Activated gamma-delta T cell (primary cell): ENCODE data around the gene ASXL1.
"Not testable (repeated sequence)": the region's sequence is repeated elsewhere in the genome, so short reads cannot be mapped to it uniquely, and the experiment has no call there.

Experiments used
- DNase-seq: peaks from one replicate; lab custom pipeline; 2025; lab: John Stamatoyannopoulos, UW
- total RNA-seq, 2 donors: gene quantifications; one replicate each; lab custom pipeline; 2026; lab: John Stamatoyannopoulos, UW

ASXL1 gene
- total RNA-seq: 175 to 210 reads per million in 2 donors

DNA sequence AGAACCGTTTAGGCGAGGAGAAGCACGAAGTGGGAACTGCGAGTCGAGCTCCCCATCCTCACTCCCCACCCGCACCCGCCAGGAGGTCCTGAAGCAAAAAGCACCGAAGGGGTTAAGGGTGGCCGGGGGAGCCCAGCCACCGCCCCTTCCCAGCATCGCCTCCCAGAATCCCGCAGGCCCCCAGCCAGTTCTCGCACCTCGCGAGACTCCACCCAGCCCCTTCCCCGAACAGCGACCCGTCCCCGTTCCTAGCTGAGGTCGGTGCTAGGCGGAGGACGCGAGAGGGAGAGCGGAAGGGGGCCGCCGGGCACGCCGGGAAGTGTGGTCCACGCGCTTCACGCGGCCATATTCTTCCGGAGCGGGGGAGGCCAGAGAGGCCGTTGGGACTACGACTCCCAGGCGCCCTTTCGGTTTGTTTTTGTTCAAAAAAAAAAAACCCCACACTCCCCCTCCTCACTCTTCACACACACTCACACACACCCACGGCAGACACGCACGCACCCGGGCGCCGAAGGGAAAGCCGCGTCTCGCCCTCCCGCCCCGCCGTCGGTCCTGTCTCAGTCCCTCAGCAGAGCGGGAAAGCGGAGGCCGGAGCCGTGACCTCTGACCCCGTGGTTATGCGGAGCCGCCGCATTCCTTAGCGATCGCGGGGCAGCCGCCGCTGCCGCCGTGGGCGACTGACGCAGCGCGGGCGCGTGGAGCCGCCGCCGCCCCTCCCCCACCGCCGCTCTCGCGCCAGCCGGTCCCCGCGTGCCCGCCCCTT lies at the start of gene ASXL1:
ASXL1 (plus strand) TSS at position 463 of the 763 bp plus-strand sequence. CDS start 445 bp downstream, outside the sequence.
- DNase-seq: peak; percentile 84

DNA sequence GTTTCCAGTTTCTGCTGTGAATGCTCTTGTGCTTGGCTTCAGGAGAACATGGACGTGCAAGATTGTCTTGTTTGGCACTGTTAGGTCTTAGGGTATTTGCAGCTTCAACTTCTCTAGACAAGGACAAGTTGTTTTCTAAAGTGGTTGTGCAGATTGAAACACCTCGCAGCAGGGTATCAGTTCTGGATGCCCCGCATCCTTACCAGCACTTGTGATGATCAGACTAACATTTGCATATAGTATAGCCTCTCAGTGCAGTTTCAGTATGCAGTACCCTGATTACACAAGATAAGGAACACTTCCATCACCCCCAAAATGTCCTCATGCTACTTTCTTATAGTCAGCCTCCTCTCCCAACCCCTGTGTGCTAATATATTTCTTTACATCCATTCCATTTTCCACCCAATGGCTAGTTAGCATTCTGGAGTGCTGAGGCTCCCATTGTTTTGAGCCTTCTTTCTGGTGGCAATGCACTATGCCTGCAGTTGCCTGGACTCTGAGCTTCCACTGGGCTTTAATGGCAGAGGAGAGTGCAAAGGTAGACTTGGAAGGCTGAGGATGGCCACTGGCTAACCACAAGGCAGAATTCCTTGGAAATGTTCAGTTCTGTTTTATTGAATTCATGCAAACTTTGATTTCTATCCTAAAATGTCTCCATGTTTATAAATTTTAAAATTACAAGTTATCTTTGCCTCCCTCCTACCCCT lies 45.3 kb upstream of the ASXL1 start:
- no peak for DNase-seq

DNA sequence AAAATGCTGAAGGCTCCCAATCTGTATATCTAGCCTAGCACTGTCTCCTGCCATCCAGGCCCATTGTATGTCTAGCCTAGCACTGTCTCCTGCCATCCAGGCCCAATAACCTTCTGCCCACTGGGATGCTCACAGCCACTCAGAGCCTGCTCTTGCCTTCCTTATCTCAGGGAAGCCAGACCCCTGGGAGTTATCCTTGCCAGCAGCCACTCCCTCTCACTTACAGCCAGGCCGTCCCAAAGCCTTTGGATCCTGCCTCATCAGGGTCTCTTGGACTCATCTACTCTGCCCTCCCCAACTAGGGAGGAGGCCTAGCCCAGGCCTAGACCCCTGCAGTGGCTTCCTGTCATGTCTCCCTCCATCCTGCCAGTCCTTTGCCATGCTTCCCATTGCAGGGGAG lies 43.4 kb upstream of the ASXL1 start:
- no peak for DNase-seq

DNA sequence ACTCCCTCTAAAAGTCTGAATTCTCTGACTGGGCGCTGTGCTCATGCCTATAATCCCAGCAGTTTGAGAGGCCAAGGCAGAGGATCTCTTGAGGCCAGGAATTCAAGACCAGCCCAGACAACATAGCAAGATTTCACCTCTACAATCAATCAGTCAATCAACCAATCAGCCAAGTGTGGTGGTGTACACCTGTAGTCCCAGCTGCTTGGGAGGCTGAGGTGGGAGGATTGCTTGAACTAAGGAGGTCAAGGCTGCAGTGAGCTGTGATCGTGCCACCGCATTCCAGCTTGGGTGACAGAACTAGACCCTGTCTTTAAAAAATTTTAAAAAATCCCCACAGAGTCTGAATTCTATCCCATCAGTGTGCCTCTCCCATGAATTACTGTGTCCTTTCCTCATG lies 42.7 kb upstream of the ASXL1 start:
- no peak for DNase-seq

DNA sequence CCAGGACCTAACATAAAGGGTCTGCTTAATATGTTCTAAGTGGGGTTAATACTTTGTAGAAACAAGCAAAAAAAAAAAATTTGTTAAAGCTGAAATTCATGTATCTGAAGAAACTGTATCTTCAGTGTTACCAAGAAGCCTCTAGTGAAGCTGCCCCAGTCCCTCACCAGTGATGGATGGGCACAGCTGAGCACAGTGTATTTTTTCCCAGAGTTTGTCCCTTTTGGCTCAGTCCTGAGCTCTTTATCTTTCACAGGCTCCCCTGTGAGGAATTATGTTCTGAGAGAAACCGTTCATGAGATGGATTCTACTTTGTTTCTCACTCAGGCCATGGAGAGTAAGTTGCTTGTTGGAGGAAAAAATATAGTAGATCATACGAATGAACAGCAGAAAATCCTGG lies 42.2 kb upstream of the ASXL1 start:
- DNase-seq: no peak

DNA sequence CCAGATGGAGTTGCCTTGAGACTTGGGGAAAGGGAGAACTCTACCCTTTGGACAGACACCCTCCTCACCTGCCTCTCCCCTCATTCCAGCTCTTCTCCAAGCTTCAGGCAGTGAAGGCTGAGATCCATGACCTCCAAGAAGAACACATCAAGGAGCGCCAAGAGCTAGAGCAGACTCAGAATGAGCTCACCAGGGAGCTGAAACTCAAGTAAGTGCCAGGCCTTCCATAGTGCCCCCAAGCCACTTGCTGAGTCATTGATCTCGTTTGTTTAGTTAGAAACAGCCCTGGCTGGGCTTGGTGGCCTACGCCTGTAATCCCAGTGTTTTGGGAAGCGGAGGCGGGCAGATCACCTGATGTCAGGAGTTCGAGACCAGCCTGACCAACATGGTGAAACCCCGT lies 41.5 kb upstream of the ASXL1 start:
- no peak for DNase-seq

DNA sequence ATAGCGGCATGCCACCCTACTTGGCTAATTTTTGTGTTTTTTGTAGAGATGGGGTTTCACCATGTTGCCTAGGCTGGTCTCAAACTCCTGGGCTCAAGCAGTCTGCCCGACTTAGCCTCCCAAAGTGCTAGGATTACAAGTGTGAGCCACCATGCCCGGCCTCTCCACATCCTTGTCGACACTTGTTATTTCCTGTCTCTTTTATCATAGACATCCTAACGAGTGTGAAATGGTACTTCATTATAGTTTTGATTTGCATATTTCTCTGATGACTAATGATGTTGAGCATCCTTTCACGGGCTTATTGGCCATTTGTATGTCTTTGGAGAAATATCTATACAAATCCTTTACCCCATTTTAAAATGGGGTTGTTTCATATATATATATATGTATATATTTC lies 39.0 kb upstream of the ASXL1 start:
- no peak for DNase-seq

DNA sequence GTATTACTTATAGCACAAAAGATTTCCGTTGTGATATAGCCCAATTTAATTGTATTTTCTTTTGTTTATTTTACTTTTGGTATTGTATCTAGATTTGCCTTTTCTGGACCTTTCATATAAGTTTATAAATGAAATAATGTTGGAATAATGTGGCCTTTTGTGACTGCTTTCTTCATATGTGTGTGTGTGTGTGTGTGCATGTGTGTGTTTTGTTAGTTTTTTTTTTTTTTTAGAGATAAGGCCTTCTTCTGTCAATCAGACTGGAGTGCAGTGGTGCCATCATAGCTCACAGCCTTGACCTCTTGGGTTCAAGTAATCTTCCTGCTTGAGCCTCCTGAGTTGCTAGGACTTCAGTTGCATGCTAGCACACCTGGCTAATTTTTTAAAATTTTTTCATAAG lies 37.8 kb upstream of the ASXL1 start:
- DNase-seq: no peak

DNA sequence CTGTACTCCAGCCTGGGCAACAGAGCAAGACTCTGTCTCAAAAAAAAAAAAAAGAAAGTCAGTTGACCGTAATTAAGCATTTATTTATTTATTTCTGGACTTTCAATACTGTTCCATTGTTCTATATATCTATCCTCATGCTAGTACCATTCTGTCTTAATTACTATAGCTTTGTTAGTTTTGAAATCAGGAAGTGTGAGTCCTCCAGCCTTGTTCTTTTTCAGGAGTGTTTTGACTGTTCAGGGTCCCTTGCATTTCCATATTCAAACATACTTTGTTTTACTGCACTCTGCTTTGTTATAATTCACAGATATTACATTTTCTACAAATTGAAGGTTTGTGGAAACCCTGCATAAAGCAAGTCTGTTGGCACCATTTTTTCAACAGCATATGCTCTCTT lies 36.7 kb upstream of the ASXL1 start:
- no peak for DNase-seq

DNA sequence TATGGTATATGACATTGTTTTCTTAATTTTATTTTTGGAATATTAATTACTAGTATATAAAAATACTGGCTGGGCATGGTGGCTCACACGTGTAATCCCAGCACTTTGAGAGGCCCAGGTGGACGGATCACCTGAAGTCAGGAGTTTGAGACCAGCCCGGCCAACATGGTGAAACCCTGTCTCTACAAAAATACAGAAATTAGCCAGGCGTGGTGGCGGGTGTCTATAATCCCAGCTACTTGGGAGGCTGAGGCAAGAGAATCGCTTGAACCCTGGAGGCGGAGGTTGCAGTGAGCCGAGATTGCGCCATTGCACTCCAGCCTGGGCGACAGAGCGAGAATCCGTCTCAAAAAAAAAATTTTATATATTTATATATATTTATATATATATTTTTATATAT lies 35.9 kb upstream of the ASXL1 start:
- not testable (repeated sequence) for DNase-seq

DNA sequence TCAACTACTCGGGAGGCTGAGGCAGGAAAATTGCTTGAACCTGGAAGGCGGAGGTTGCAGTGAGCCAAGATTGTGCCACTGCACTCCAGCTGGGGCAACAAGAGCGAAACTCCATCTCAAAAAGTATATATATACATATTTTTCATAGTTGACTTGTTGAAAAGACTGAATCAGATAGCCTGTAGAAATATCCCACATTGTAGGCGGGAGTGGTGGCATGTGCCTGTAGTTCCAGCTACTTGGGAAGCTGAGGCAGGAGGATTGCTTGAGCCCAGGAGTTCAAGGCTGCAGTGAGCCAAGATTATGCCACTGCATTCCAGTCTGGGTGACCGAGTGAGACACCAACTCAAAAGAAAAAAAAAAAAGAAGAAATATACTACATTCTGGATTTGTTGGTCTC lies 34.4 kb upstream of the ASXL1 start:
- not testable (repeated sequence) for DNase-seq

DNA sequence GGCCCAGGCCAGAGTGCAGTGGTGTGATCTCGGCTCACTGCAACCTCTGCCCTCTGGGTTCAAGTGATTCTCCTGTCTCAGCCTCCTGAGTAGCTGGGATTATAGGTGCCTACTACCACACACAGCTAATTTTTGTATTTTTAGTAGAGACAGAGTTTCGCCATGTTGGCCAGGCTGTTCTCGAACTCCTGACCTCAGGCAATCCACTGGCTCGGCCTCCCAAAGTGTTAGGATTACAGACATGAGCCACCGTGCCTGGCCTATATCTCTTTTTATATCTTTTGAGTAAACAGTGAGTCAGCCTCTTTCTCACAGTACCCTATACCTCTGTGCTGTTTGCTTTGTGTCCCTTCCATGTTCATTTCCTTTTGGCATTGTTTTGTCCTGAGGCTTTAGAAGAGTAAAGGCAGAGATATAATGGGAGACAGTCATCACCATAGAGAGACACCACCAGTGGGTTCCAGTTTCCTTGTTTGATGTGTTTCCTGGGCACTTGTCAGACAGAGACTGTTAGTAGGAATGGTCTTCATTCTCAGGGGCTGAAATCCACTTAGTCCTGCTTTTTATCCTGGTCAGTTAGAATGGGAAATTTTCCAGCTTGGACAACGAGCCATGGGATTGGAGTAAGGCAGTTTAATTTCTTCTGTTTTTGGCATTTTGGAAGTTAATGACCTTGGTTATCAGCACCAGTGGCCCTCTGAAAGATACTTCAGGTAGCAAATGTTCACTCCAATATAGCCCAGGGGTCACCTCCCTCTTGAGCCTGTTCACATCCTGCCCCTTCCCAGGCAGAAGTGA lies 32.2 kb upstream of the ASXL1 start:
- no peak for DNase-seq

DNA sequence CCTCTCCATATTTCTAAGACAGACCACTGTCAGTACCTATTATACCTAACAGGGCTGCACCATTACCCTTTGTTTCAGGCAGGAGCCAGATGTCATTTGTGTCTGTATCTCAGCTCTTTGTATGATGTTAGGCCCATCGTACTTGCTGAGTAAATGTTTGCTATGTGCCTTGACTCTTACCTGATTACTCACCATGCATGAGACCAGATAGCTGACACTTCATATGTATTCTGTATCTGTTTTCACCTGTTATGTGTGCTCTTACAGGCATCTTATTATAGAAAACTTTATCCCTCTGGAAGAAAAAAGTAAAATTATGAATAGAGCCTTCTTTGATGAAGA lies 31.7 kb upstream of the ASXL1 start:
- no peak for DNase-seq

DNA sequence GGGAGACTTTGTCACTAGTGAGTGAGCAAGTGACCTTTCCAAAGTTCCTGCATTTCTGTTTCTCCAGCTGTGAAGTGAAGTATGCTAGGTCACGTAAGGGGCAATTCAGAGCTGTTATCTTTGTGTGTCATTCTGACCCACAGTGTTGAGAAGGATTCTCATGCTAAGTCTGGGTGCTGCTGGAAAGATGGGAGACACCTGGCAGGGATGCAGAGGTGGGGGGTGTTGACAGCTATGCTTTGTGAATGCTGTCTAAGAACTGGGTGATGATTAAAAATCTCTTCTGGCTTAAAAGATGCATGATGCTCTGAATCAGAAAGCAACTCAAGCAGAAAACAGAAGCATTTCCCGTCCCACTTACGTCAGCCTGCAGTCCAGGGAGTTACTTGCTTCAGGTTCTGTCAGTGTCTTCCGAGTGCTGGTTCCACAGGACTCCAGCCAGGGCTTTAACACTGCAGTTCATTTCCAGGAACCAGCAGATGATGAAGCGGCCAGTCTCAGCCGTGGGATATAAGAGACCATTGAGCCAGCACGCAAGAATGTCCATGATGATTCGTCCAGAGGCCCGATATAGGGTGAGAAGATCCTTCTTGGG lies 30.9 kb upstream of the ASXL1 start:
- DNase-seq: no peak

DNA sequence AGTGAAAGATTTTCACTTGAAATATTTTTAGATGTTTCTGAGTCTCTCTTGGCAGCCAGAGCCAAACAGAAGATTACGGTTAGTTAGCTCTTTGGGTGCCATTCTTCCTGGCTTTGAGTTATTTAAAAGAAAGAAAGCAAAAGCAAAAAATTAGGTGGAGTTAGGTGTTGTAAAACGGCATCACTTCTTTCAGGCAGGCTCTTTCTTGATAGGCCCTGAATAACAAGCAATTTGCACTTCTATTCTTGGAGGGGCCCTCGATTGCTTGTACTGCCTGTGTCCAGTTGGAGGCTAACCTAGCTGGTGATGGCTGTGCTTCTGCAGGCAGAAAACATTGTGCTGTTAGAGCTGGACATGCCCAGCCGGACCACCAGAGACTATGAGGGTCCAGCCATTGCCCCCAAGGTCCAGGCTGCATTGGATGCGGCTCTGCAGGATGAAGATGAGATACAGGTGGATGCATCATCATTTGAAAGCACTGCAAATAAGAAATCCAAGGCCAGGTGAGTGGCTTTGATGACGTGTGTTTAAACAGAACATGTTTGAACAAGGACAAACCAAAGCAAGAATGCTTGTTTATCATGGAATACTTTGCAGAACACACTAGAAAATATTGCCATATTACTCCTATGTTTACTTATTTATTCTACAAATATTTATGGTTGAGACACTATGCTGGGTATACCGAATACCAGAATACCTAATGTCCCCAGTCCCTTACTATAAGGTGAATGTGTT lies 28.1 kb upstream of the ASXL1 start:
- DNase-seq: no peak

DNA sequence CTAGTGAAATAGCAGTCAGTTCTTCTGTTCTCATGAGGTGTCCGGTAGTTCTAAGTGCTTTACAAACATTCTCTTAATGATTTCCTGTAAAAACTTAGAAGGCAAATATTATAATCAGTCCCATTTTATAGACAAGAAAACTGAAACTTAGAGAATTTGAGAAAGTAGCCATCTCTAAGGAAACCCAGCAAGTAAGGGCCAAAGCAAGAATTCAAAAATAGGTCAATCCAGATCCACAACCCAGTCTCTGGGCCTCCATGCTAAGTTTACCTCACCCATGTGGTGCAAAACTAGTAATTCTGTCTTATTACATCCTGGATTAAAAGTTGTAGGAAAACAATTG lies 27.6 kb upstream of the ASXL1 start:
- no peak for DNase-seq

DNA sequence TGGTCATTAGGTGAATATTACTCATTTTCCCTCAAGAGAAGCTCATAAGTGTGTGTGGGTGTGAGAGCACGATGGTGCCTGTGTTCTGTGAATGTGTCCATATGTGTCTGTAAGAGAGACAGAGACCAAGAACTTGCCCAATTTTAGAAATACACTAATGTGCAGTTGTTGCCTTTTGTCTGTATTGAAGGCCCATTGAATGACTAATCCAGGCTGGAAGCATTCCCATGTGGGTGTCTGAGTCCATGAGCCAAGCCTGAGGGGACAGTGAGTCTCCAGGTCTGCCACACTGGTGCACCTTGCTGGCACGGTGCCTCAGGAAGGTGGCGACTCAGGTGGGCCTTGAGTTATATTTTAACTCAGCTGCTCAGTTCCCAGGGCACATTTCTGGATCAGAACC lies 25.5 kb upstream of the ASXL1 start:
- no peak for DNase-seq

DNA sequence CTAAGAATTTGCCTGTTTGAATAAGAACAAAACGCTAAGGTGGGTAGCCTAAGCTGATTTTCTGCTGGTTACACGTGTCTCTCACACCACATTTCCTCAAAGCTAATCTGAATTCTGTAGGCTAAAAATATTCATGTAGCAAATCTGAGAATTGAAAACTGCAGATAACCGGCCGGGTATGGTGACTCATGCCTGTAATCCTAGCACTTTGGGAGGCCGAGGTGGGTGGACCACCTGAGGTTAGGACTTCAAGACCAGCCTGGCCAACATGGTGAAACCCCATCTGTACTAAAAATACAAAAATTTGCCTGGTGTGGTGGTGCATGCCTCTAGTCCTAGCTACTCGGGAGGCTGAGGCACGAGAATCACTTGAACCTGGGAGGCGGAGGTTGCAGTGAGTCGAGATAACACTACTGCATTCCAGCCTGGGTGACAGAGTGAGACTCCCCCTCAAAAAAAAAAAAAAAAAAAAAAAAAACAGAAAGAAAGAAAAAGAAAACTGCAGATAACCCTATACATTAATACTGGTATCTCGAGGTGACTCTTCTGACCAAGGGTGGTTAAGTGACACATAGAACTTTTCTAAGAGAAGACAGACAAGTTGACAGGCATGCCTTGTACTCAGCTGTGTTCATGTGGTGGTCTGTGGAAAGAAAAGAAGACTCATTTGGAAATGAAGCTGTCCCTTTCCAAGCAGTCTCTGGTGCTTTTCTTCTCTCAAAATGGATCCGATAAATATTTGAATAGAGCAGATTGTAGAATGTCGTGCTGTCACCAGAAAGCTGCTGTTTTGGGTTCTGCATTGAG lies 24.7 kb upstream of the ASXL1 start:
- no peak for DNase-seq

DNA sequence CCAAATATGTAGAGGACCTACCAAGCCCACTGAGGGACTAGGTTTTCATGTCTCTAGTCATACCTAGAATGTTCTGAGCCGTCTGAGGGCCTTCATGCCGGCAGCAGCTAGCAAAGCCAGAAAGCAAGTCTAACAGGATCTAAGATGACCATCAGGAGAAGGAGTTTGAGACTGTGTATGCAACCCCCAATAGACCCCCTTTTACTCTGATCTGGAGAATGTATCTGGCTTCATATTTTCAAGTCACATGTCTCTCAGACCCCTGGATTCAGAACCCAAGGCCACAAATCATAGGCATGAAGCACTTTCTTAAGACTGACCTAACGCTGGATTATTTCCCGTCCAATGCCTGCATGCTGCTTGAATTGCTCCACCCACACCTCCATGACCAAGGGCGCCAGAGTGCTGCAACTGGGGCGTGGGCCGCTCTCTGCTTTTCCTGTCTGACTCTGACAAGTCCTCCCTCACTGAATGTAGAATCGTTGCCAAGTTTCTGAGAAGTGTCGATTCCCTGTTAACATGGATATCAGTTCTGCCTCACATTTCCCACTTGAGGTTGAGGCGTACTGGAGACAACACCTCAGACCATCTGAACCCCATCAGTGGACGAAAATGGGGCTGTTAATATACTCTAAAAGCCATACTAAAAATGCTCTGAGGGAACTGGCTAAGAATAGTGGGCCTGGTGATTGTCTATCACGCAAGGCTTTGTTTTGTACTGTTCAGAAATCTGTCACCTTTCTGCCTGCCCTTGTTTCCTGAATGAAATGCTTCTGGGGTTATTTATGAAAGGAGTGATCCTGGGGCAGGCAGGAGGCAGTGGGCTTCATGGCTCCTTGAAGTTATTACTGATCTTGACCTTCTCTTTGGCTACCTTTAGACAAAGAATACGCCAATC lies 23.9 kb upstream of the ASXL1 start:
- DNase-seq: peak; percentile 12

DNA sequence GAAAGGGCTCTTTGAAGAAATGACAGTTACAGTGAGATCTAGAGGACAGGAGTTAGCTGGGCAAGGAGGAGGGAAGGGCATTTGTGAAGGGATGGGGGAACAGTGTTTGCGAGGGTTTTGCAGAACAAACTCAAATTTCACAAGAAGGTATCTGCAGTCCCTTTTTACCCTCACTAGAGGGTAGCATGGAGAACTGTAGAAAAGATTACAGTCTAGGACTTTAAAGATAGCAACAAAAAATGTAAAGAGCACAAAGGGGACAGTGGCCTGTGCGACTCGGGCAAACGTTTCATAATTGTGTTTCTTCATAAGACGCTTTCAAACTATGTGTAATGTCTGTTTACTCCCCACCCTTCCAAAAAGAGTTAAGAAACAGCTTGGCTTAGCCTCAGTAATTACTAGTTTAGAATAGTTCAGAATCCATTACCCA lies 21.2 kb upstream of the ASXL1 start:
- DNase-seq: no peak
